Measurements from ENCODE around the gene IER5. TPM values are rescaled to one million over a fixed set of nuclear protein-coding genes. Genes with fewer than 3 reads are reported as not detected.

The IER5 gene
- total and polyA plus RNA-seq, 2 of the 13 experiments (the other 11 are each of a cell fraction or from before 2014, with no cell fraction given): 2.5 to 3.5 TPM

- peak; percentile 65 for TF ChIP-seq SKI (IDR thresholded peaks at IDR 0.05; ENCODE audit: partially characterized antibody)
- no peak for TF ChIP-seq ZNF280B (CRISPR knock-in tag; IDR thresholded peaks at IDR 0.05; ENCODE audit: borderline replicate concordance)
- TF ChIP-seq JUND (CRISPR knock-in tag; IDR thresholded peaks at IDR 0.05): peak; percentile 98
- peak; percentile 74 for TF ChIP-seq ISL2 (CRISPR knock-in tag; IDR thresholded peaks at IDR 0.05)
- TF ChIP-seq ISX (CRISPR knock-in tag; conservative IDR thresholded peaks at IDR 0.05): 0 out of 2 replicates have a peak, but pooled peaks have one; percentile 54
- peak; percentile 70; the same call in 1 of the 2 replicates for TF ChIP-seq ZNF776 (CRISPR knock-in tag; IDR thresholded peaks at IDR 0.05)
- TF ChIP-seq ZNF276 (CRISPR knock-in tag; IDR thresholded peaks at IDR 0.05; ENCODE audit: low read depth): peak; percentile 96
- 0 out of 2 replicates have a peak, but pooled peaks have one; percentile 40 for TF ChIP-seq ZC3H13 (CRISPR knock-in tag; IDR thresholded peaks at IDR 0.05)
- peak; percentile 93 for TF ChIP-seq SSRP1 (CRISPR knock-in tag; IDR thresholded peaks at IDR 0.05)
- peak; percentile 91 for TF ChIP-seq TFAP4 (IDR thresholded peaks at IDR 0.05; ENCODE audit: borderline replicate concordance, low read depth)
- 0 out of 2 replicates have a peak, but pooled peaks have one; percentile 19 for TF ChIP-seq RAD21 (CRISPR knock-in tag; IDR thresholded peaks at IDR 0.05)
- peak; percentile 87 for TF ChIP-seq HNF4A (CRISPR knock-in tag; IDR thresholded peaks at IDR 0.05)
- no peak for TF ChIP-seq THYN1 (CRISPR knock-in tag; IDR thresholded peaks at IDR 0.05; ENCODE audit: borderline replicate concordance, low read depth)
- no peak for TF ChIP-seq TOPORS (CRISPR knock-in tag; IDR thresholded peaks at IDR 0.05)
- no peak for TF ChIP-seq PAWR (CRISPR knock-in tag; IDR thresholded peaks at IDR 0.05; ENCODE audit: borderline replicate concordance)
- peak; percentile 87 for TF ChIP-seq ZNF430 (CRISPR knock-in tag; IDR thresholded peaks at IDR 0.05)
- TF ChIP-seq GTF2F1 (IDR thresholded peaks at IDR 0.05; ENCODE audit: low read length): no peak
- TF ChIP-seq HOXA9 (CRISPR knock-in tag; IDR thresholded peaks at IDR 0.05; ENCODE audit: borderline replicate concordance): no peak
- peak; percentile 73; the same call in 1 of the 2 replicates for TF ChIP-seq ZNF281 (CRISPR knock-in tag; IDR thresholded peaks at IDR 0.05; ENCODE audit: borderline replicate concordance)
- no peak for TF ChIP-seq JDP2 (CRISPR knock-in tag; IDR thresholded peaks at IDR 0.05; ENCODE audit: borderline replicate concordance)
- TF ChIP-seq PRPF4 (IDR thresholded peaks at IDR 0.05; ENCODE audit: low read depth, low read length, poor library complexity, severe bottlenecking): no peak
- peak; percentile 76; the same call in 1 of the 2 replicates for TF ChIP-seq ZNF607 (CRISPR knock-in tag; IDR thresholded peaks at IDR 0.05; ENCODE audit: borderline replicate concordance)
- TF ChIP-seq ZNF792 (CRISPR knock-in tag; IDR thresholded peaks at IDR 0.05): peak; percentile 98
These were observed 23.8 kb downstream of the IER5 start (continued) for GRCh38 chr1:181112071-181112929.
